Measurements from ENCODE around the gene PHLPP1.

The PHLPP1 gene

DNA sequence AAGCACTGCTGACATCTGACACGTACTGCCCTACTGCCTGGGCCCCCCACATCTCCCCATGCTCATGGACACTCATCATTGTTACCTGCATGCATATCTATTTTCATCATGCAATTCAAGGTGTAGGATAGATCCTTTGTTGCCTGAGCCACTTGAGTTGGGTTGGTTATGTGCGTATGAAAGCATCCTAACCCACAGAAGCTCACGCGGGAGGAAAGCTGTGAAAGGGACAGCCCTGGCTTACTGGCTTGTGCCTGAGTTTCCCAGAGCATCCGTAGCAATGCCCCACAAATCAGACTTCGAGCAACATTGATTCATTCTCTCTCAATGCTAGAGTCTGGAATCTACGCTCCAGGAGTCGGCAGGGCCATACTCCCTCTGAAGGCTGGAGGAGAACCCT lies 285.5 kb downstream of the PHLPP1 start:
- Histone ChIP-seq H3K36me3 (ENCODE audit: low read depth) (no peaks in the 10 kb centered on the region), H3K27ac (ENCODE audit: poor library complexity, severe bottlenecking) (no peak overlapping the region), H3K9me3 (ENCODE audit: severe bottlenecking) (no peaks in the 10 kb centered on the region), H3K27me3 (ENCODE audit: insufficient read depth, poor library complexity, severe bottlenecking) (no peaks in the 10 kb centered on the region), H3K4me1 (ENCODE audit: insufficient read depth, poor library complexity, severe bottlenecking) (no peaks in the 10 kb centered on the region), H3K4me3 (ENCODE audit: severe bottlenecking) (no peak overlapping the region)
- ATAC-seq (ENCODE audit: low read depth) (no peak), DNase-seq (ENCODE audit: low spot score) (no peak)
- TF ChIP-seq, protein P1, sequence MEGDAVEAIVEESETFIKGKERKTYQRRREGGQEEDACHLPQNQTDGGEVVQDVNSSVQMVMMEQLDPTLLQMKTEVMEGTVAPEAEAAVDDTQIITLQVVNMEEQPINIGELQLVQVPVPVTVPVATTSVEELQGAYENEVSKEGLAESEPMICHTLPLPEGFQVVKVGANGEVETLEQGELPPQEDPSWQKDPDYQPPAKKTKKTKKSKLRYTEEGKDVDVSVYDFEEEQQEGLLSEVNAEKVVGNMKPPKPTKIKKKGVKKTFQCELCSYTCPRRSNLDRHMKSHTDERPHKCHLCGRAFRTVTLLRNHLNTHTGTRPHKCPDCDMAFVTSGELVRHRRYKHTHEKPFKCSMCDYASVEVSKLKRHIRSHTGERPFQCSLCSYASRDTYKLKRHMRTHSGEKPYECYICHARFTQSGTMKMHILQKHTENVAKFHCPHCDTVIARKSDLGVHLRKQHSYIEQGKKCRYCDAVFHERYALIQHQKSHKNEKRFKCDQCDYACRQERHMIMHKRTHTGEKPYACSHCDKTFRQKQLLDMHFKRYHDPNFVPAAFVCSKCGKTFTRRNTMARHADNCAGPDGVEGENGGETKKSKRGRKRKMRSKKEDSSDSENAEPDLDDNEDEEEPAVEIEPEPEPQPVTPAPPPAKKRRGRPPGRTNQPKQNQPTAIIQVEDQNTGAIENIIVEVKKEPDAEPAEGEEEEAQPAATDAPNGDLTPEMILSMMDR (IDR thresholded peaks at IDR 0.05; ENCODE audit: poor library complexity, severe bottlenecking) = no peak

DNA sequence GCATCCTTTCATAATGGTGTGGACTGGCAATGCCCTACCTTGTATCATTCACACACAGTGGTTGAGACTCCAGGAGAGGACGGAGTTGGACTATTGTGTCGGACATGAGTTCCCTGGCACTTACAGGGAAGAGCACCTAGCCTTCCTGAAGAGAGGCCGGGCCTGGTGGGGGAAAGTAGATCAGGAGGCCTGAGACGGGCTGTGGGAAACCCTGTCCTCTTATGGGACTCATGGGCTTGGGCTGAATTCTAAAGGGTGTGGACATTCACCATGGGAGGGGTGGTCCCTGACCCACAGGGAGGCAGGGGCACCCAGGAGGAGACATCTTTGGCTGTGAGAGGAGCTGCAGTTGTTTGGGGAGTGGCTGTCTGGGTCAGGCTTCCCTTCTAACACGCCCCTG lies 286.5 kb downstream of the PHLPP1 start:
- Histone ChIP-seq H3K27ac (ENCODE audit: poor library complexity, severe bottlenecking) (no peak overlapping the region), H3K4me3 (ENCODE audit: severe bottlenecking) (no peak overlapping the region), H3K36me3 (ENCODE audit: low read depth) (no peaks in the 10 kb centered on the region), H3K27me3 (ENCODE audit: insufficient read depth, poor library complexity, severe bottlenecking) (no peaks in the 10 kb centered on the region), H3K9me3 (ENCODE audit: severe bottlenecking) (no peaks in the 10 kb centered on the region), H3K4me1 (ENCODE audit: insufficient read depth, poor library complexity, severe bottlenecking) (no peaks in the 10 kb centered on the region)
- ATAC-seq (ENCODE audit: low read depth) (no peak), DNase-seq (ENCODE audit: low spot score) (no peak)
- TF ChIP-seq, protein P1 (IDR thresholded peaks at IDR 0.05; ENCODE audit: poor library complexity, severe bottlenecking) = no peak

DNA sequence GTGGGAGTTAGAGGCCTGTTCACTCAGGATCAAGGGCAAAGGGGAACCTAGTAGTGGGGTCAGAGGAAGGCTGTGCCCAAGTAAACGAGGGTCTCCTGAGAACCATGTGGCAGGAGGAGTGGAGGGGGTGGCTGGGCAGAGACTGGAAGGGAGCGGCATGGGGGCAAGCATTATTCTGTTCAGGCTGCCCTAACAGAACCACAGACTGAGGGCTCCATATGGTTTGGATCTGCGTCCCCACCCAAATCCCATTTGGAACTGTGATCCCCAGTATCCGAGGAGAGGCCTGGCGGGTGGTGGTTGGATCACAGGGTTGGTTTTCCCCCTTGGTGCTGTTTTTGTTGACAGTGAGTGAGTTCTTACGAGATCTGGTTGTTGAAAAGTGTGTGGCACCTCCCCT lies 287.0 kb downstream of the PHLPP1 start:
- Histone ChIP-seq H3K9me3 (ENCODE audit: severe bottlenecking) (no peaks in the 10 kb centered on the region), H3K4me3 (ENCODE audit: severe bottlenecking) (no peak overlapping the region), H3K27ac (ENCODE audit: poor library complexity, severe bottlenecking) (no peak overlapping the region), H3K36me3 (ENCODE audit: low read depth) (no peaks in the 10 kb centered on the region), H3K4me1 (ENCODE audit: insufficient read depth, poor library complexity, severe bottlenecking) (no peaks in the 10 kb centered on the region), H3K27me3 (ENCODE audit: insufficient read depth, poor library complexity, severe bottlenecking) (no peaks in the 10 kb centered on the region)
- DNase-seq (ENCODE audit: low spot score) = no peak
- TF ChIP-seq, protein P1 (IDR thresholded peaks at IDR 0.05; ENCODE audit: poor library complexity, severe bottlenecking) = no peak
- no peak for ATAC-seq (ENCODE audit: low read depth)

DNA sequence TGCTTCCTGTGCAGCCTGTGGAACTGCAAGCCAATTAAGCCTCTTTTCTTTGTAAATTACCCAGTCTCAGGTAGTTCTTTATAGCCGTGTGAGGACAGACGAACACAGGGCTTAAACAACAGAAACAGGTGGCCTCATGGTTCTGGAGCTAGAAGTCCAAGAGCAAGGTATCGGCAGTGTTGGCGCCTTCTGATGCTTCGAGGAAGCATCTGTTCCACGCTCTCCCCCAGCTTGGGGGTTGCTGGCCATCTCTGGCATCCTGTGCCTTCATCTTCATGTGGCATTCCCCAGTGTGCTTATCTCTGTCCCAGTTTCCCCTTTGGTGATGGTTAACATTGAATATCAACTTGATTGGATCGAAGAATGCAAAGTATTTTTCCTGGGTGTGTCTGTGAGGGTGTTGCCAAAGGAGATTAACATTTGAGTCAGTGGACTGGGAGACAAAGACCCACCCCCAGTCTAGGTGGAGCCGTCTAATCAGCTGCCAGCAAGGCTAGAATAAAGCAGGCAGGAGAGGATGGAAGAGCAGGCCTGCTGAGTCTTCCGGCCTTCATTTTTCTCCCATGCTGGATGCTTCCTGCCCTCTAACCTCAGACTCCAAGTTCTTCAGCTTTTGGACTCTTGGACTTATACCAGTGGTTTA lies 287.6 kb downstream of the PHLPP1 start:
- DNase-seq (ENCODE audit: low spot score) (no peak), ATAC-seq (ENCODE audit: low read depth) (no peak)
- TF ChIP-seq, protein P1 (IDR thresholded peaks at IDR 0.05; ENCODE audit: poor library complexity, severe bottlenecking) = no peak

DNA sequence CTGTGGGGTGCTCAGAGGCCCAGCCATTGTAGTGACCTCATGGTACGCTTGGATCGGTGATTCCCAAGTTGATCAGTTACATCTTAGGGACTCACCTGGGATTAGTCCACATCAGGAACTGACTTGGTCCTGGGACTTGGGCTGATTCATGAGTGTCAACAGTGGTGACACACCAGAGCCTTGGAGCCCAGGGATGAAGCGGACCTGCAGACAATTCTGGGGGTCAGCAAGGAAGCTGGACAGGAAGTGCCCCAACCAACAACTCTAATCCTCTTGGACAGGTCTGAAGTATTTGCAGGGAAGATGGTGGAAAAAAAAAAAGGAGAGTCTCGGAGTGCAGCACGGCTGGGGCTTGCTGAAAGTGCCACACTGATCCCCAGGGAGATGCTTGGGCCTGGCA lies 288.6 kb downstream of the PHLPP1 start:
- no peaks in the 10 kb centered on the region for H3K36me3 ChIP-seq (ENCODE audit: low read depth)
- H3K4me1 ChIP-seq (ENCODE audit: insufficient read depth, poor library complexity, severe bottlenecking) = no peaks in the 10 kb centered on the region
- H3K27me3 ChIP-seq (ENCODE audit: insufficient read depth, poor library complexity, severe bottlenecking) = no peaks in the 10 kb centered on the region
- H3K27ac ChIP-seq (ENCODE audit: poor library complexity, severe bottlenecking) = no peak overlapping the region
- no peaks in the 10 kb centered on the region for H3K9me3 ChIP-seq (ENCODE audit: severe bottlenecking)
- H3K4me3 ChIP-seq (ENCODE audit: severe bottlenecking) = no peak overlapping the region
- ATAC-seq (ENCODE audit: low read depth) (no peak), DNase-seq (ENCODE audit: low spot score) (no peak)
- TF ChIP-seq, protein P1 (IDR thresholded peaks at IDR 0.05; ENCODE audit: poor library complexity, severe bottlenecking) = no peak

More for the DNA sequence above, 287.6 kb downstream of the PHLPP1 start:
- Histone ChIP-seq H3K4me3 (ENCODE audit: severe bottlenecking) (no peak overlapping the region), H3K27me3 (ENCODE audit: insufficient read depth, poor library complexity, severe bottlenecking) (no peaks in the 10 kb centered on the region), H3K36me3 (ENCODE audit: low read depth) (no peaks in the 10 kb centered on the region), H3K9me3 (ENCODE audit: severe bottlenecking) (no peaks in the 10 kb centered on the region), H3K4me1 (ENCODE audit: insufficient read depth, poor library complexity, severe bottlenecking) (no peaks in the 10 kb centered on the region), H3K27ac (ENCODE audit: poor library complexity, severe bottlenecking) (no peak overlapping the region)
